Stimulated activated CD4-positive, alpha-beta T cell treated with anti-CD3 and anti-CD28 coated beads, Interleukin-4, amount 100 ng/mL, for 48 hours (primary cell): Measurements from ENCODE around the gene KDM3B.
"Not testable (repeated sequence)": the region's sequence is repeated elsewhere in the genome, so short reads cannot be mapped to it uniquely, and the experiment has no call there.

Experiments
- DNase-seq, 2 donors: peaks; one replicate each; pipeline ENCODE4 v3.0.0-alpha.2; 2020; ENCODE audit warnings: low read depth in 2 of 2

Gene KDM3B

GRCh38 chr5:138468133-138468965 lies 115.9 kb downstream of the KDM3B start:
- no peak for DNase-seq

DNA sequence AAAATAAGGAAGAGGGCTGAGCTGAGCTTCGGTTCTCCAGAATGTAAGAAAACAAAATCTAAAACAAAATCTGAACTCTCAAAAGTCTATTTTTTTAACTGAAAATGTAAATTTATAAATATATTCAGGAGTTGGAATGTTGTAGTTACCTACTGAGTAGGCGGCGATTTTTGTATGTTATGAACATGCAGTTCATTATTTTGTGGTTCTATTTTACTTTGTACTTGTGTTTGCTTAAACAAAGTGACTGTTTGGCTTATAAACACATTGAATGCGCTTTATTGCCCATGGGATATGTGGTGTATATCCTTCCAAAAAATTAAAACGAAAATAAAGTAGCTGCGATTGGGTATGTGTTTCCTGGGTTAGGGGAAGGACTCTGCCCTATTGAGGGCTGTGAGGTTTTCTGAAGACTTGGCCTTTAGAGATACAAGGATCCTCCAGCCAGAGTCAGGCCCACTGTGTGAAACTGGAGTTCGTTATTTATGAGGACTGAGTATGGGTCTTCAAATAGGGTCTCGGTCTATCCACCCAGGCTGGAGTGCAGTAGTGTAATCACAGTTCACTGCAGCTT lies 116.6 kb downstream of the KDM3B start:
- DNase-seq = no peak

DNA sequence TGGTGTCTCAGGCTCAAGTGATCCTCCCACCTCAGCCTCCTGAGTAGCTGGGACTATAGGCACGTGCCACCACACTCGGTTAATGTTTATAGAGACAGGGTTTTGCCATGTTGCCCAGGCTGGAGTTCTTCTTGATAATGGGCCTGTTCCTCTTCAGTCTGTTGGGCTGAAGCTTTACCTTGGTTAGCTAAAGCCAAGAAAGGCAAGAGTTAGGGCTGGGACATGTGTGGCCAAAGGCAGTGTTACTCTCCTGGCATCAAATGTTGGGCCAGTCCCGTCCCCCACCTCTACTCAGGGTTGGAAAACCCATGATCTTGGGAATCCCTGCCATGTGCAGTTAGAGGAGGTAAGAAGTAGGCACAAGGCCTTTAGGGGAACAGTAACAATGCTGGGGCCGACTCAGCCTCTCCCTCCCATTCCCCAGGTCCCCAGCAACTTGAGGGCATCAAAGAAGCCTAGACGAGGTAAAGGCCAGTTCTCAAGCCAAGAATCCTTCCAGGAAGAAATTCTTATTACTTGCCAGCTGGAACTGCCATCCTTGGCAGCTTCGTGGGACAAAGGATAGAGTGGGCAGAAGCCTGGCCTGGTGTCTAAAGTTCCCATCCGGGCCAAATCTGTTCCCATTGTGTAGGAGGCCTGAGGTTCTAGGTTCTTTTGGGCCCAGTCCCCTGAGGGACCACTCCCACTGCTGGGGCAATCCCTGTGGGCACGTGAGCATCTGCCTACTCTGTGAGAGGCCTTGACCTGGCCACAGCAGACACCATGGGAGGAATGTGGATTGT lies 117.2 kb downstream of the KDM3B start:
- no peak for DNase-seq

- DNase-seq = no peak
Measured at GRCh38 chr5:138470322-138471051, 118.0 kb downstream of the KDM3B start.

GRCh38 chr5:138471052-138471361 lies 118.5 kb downstream of the KDM3B start:
- DNase-seq = no peak

DNA sequence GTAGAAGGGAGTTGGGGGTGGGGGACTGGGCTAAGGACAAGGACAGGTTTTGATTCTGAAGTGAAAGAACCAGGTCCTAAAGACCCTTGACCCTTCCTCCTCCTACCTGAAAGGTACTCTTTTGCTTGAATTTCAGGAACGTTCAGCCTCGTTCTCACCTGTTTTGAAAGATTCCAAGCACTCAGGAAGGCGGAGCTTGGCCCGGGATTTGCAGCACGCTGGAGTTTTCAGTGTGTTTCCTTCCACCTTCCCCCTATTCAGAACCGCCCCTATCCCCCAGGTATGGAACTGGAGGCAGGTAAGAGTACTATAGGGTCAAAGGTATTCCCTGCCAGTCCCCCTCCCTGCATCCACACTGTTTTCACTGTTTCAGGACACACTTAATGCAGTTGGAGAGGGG lies 119.9 kb downstream of the KDM3B start:
- no peak for DNase-seq

- not testable (repeated sequence) for DNase-seq
Measured at GRCh38 chr5:138473151-138473550, 120.7 kb downstream of the KDM3B start.

GRCh38 chr5:138476918-138477317 lies 124.4 kb downstream of the KDM3B start:
- DNase-seq = no peak

GRCh38 chr5:138482638-138483037 lies 130.2 kb downstream of the KDM3B start:
- DNase-seq = no peak
